NCI-H1417 treated with DMSO at 0.1 percent for 48 hours (cell line): ENCODE results near the gene DIP2B.

Experiments
- DNase-seq: peaks from one replicate; lab custom pipeline; 2025; lab: John Stamatoyannopoulos, UW

Gene DIP2B

DNA sequence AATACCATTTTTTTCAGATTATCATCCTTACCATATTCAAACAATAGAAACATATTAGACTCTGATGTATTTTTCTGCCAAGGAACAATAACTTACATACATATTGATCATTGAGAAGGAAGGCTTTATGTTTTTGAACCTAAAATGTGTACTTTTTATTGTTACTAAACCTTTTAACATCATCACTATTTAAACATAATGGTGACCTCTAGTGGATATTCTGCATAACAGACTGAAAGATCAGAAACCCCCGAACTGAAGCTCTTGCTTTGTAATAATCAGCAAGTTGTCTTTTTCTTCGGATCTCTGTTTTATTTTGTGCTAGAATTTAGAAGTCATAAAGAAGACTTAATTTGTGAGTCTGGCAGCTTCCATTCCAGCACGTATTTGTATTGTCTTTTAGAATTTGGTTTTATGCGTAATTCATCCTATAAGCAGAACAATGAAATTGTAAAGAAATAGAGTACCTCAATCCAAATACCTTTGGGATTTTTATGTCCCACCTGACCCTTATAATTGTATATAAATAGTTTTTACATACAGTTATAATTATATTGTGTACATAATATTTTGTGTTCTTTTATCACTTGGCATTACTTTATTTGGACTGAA is 133.2 kb downstream of the DIP2B start:
- no peak for DNase-seq

DNA sequence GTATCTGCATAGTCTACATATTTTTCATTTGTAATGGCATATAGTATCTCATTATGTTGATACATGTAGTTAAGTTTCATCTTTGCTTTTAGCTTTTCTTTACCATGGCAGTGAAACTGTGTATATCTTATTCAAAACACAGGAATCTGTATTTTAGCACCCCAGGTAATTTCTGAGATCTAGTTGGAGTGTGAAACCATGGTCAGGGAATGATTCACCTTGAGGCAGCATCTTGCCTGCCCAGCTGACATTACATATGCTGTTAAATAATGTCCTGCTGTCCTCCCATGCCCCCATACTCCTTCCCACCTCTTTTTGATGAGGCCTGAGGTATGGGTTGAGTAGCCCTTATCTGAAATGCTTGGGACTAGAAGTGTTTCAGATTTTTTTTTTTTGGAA is 133.7 kb downstream of the DIP2B start:
- DNase-seq: no peak

DNA sequence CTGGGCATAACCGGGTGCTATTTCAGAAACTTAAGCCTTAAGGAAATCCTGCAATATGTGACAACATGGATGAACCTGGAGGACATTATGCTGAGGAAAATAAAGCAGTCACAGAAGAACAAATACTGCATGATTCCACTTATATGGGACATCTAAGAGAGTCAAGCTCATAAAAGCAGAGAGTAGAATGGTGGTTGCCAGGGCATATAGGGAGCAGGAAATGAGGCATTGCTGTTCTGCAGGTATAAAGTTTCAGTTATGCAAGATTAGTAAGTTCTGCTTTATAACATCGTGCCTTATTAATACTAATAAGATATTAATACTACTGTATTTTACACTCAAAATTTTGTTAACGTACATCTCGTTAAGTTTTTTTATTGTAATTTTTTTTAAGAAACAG is 134.9 kb downstream of the DIP2B start:
- no peak for DNase-seq

DNA sequence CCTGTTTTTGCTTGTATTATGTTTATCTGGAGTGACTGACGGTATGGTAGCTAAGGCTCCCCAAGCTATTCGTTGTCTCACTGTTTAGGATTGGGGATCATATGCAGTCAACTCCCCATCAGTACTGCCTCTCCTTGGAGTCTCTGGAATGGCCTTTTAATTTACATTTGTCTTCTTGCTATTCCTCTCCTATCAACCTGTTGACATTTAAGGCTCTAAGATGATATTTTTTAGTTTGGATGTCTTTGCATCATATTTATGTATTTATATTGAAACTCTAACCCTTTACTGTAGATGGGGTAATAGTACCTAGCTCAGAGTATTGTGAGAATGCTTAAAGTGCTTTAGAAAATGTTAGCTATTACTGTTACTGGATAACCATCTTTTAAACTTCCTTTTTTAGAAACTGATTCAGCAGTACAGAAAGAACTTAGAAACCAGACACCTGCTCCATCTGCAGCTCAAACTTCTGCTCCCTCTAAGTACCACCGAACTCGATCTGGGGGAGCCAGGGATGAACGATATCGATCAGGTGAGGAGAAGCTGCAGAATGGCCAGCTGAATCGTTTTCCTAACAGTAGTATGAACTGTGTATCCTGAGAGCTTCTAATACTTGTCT is 135.6 kb downstream of the DIP2B start:
- DNase-seq: no peak

DNA sequence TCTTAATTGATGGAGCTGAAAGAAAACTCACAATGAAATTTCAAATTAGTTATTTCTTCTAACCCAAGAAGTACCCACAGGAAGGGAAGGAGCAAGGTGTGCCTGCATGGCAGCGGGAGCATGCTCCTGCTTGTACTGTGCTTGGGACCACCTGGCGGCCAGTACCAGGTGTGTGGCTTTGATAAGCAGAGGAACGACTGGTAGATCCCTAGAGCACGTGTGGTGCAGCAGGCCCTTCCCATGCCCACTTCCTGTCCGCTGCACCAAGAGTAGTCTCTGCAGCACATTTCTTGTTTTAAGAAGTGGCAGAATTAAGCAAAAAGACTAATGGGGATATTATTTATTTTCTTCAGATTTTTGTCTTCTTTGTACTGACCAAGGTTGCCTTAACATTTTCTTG is 136.8 kb downstream of the DIP2B start:
- DNase-seq: no peak

DNA sequence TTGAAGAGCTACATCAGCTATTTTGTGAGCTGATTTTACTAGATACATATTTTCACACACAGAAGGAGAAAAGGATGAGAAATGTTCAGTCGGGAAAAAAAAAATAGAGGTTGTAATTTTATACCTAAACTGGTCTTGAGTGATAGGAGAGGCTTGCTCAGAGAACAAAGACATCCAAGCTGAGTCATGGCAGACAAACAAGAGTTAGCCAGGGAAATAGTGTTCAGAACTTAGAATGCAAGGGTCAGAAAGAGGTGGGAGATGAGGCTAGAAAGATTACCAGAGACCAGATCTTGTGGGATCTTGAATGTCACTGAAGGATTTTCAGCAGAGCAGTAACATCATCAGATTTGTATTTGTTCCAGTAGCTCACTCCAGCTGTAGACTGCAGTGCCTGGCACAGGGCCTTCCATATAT is 137.3 kb downstream of the DIP2B start:
- no peak for DNase-seq

DNA sequence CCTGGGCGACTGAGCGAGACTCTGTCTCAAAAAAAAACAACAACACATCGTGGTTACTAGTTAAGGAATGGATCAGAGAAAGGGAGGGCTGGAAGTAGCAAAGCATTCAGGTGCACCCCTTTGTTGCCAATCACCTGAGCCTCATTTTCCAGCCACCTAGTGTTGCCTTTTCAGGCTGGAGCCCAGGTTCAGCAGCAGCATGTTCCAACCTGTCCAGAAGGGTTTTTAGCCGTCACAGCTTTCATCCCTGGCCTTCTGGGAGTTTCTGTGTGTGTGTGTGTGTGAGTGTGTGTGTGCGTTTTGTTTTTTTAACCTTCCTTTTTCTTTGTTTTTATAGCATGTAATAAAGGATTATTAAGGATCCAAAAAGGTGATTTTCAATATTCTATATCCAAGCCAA is 138.0 kb downstream of the DIP2B start:
- no peak for DNase-seq

DNA sequence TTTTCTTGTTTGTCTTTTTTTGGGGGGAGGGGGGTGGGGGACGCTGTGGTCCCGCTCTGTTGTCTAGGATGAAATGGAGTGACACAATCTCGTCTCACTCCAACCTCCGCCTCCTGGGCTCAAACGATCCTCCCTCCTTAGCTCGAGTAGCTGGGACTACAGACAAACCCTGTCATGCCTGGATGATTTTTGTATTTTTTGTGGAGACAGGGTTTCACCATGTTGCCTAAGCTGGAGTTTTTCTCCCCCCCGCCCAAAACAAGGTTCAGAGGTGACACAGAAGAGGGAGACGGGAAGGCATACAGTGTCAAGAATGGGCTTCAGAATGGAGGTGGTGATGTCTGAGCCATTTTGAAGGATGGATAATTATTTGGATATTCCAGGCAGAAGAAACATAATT is 142.2 kb downstream of the DIP2B start:
- no peak for DNase-seq

DNA sequence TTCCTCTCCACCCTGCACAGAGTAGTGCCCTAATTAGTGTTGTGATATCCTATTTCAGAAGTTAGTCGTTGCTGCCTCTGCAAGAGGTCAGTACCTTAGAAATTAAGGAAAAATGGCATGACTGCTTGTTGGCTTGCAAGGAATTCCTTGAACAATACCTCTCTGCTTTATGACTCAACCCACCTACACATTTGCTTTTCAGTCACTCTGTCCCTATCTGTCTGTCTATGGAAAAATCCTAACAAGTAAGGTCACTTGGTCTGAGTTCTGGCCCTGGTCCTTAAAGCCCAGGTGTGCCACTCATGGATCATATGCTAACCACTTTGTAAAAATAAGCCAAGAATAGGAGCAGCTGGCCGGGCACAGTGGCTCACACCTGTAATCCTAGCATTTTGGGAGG is 142.7 kb downstream of the DIP2B start:
- DNase-seq: no peak

DNA sequence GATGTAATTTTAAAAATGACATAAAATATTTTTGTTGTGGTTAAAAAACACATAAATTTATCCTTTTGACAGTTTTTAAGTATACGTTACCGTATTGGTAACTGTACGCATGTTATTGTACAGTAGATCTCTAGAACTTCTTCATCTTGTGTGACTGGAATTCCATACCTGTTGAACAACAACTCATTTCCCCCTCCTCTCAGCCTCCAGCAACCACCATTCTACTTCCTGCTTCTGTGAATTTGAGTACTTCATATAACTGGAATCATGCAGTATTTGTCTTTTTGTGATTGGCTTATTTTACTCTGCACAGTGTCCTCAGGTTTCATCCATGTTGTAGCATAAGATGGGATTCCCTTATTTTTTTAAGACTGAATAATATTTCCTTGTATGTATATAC is 145.5 kb downstream of the DIP2B start:
- DNase-seq: no peak

DNA sequence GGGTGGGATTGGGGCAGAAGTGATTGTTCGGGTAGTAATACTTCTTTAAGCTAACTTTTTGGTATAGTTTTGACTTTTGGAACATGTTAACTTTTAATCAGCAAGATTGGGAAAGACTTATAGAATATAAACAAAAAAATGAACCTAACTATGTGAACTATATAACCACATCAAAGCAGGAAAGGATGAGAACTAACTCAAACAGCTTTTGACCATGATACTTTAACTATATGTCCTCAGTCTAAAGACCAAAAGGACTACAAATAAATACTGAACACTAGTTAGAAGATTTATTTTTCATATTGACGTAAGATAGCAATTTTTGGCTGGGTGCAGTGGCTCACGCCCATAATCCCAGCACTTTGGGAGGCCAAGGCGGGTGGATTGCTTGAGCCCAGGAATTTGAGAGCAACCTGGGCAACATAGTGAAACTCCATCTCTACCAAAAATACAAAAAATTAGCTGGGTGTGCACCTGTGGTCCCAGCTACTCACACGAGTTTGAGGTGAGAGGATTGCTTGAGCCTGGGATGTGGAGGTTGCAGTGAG is 150.7 kb downstream of the DIP2B start:
- no peak for DNase-seq

DNA sequence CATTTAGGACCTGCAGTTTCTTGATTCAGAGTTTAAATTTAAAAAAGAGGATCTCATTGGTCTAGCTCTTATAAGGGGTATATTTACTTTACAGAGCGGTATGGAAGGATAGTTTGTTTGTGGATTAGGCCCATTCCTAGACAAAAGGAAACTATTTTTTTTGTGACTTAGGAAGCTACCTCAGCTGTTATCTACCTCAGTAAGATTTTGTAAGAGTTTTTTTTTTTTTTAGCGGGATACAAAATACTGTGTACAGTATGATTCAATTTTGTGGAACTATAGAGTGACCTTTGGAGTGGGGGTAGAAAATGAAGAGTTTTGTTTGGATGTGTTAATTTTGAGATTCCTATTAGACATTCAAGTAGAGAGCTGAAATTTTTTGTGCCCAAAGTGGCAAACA is 154.5 kb downstream of the DIP2B start:
- no peak for DNase-seq

DNA sequence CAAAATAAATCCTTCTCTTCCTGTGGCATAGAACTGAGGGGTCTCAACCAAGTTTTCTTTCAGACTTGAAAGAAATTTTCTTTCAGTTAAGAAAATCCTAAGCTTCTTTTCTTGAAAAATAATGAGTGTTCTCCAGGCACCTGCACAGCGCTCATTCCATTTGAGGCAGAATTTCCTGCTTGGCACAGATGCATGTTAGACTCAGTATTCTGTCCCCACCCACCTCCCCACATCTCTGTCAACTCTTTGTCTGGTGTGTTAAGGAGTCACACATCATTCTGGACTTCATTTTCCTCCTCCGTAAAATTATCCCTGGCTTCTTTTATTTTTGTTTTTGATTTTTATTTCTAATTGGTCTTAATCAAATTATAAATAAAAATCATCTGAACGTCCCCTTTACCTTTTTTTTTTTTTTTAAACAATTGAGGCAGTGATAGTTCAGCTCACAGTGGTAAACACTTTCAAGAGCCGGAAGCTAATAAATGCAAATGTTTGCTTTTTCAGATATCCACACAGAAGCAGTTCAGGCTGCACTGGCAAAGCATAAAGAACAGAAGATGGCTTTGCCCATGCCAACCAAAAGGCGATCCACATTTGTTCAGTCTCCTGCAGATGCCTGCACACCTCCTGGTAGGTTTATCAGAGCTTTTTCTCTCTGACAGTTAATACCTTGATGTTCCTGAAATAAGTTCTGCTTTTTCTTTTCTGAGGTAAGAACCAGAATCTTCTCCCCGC is 155.1 kb downstream of the DIP2B start:
- DNase-seq: no peak

DNA sequence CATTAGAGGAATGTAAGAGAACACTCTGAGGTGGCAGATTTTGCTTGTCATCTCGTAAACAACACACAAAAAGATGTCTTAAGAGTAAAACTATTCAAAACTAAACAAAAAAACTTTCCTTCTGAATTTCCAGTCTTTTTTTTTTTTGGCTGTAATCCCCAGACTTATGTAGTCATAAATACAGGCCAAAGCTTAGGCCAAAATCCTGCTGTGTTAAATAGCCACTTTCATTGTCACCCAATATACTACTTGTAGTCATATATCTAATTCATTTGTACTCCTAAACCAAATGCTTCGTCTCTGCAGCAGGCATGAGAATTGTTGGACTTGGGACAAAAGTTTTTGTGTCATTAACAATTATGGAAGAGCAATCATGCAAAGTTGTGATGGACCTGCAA is 155.6 kb downstream of the DIP2B start:
- no peak for DNase-seq

DNA sequence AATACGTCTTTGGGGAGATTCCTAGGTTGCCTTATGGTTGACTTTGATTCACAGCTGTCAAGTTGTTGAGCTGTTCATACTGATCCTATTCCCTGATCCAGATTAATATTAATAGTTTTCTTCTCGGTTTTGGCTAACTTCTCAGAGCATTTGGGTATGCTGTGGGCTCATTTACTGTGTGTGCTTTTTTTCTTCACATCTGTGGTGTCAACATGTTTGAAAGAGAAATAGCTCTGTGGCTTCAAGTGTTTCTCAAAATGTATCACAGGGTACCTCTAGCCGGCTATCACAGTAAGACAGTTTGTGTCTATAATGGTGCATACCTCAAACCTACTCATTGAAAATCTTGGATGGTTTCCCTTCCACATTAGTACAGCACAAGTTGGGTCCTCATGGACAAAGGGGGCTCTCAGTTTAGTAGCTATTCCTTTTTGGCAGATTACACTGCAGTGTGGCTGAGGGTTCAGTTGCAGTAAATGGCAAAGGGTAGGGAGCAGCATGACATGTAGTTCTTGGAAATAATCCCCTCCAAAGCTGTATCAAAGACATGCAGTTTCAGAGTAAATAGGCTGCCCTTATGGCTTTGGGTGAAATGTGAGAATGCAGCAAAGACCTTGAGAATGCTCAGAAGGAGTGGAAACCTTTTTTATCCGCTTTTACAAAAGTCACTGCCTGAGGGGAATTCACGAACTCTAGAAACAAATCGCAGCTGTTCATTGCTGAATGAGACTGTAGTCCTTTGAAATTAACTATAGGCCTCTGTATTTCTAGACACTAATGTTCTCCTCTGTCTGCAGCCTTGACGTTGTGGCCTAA is 156.7 kb downstream of the DIP2B start:
- no peak for DNase-seq

DNA sequence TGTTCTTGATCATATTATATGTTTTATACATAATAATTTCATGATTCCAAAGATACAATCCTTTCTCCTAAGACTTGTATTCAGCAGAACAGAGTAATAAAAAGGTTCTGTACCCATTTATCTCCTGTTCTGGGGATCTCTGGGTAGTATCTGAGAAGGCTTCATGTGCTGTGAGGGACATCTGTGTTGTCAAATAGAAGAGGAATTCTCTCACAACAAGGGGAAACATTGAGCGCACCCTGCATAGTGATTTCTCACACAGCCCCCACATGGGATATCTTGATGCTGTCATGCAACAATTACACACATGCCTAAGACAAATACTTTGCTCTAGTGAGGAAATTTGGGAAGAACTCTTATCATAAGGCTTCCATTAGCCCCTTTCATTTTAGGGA is 157.3 kb downstream of the DIP2B start:
- no peak for DNase-seq

DNA sequence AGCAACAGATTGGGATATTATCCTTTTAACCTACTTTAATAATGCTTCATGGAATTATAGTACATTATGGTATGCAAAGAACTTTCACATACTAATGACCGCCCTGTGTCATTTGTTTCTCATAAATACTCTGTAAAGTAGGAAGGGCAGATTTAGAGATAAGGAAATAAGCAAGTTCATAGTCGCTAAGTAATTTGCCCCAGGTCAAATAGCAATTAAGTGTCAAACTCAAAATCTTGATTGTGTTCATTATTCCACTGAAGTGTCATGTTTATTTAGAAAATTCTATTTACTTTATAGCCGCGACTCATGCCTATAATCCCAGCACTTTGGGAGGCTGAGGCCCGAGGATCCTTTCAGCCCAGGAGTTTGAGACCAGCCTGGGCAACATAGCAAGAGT is 160.4 kb downstream of the DIP2B start:
- DNase-seq: no peak

DNA sequence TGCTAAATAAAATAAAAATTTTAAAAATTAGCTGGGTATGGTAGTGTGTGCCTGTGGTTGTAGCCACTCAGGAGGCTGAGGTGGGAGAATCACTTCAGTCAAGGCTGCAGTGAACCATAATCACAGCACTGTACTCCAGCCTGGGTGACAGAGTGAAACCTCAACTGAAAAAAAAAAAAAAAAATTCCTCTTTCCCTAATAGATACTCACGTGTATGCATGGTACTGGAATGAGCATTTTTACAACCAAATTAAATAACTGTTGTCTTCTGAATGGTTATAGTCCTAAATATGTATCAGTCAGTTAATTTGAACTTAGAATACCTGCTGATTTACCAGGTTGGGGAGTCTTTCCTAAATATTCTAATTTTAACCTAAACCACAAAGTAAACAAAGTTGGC is 160.8 kb downstream of the DIP2B start:
- DNase-seq: no peak

DNA sequence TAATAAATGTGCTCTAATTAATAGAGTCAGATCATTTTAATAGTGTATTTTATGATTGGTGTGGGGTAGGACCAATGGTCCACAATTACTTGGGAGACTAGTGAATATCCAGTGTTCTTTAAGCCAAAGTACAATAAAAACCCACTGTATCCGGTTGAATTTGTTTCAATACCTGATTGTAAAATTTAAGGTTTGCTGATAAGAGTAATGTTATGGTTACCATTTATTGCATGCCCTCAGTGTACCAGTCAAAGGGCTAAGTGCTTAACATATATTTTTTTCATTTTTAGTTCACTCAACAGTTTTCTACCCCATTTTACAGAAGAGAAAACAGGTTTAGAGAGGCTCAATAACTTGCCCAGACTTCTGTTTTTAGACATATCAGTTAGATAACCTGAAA is 161.2 kb downstream of the DIP2B start:
- DNase-seq: no peak

DNA sequence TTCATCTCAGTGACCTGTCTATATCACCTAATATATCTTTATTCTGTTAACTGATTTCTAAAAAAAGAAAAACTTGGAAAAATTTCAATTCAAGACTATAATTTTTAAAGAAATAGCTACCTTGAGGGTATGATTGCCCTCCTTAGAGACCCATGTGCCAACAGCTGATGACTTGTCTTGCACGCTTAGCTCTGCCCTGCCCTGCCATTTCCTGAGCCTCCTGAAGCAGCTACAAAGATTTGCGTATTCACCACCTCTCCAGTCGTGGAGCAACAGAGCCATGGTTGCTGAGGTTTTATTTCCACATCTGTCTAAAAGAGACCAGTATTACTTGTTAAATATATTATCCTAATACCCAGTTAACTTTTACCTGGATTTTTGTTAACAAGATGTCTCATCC is 167.4 kb downstream of the DIP2B start:
- no peak for DNase-seq

DNA sequence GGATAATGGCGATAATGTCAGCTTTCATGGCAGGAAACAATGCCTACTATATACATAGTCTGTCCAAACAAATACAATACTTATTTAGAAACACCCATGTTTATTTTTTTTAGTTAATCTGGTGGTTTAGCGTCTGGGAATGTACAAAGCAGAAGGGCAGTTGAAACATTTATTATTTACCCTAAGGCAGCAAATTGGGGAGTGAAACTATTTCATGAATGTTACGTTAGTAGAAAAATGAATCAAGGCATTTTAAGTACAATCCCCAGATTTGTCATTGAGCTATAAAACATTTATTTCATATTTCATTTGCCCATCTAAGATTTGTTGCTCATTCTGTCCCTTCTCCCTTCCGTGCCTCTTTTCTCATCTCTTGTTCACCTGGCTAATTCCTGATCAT is 172.0 kb downstream of the DIP2B start:
- no peak for DNase-seq

DNA sequence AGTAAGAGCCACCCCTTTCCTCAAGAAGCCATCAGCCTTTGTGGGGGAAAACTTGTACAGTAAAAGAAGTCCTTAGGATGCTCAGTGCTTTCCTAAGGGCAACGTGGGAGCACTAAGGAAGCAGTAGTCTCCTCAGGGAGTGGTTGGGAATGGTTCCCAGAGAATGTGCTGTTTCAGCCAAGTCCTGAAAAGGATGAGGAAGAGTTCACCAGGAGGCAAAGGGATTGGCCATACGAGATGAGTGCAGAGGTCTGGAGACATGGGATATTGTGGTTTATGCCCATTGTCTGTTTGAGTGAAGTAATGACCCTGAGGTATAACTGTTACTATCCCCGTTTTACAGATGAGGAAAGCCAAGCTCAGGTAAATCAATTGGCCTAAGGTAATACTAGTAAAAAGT is 173.1 kb downstream of the DIP2B start:
- no peak for DNase-seq
